ENCODE data around the gene SLC12A1.

DNA sequence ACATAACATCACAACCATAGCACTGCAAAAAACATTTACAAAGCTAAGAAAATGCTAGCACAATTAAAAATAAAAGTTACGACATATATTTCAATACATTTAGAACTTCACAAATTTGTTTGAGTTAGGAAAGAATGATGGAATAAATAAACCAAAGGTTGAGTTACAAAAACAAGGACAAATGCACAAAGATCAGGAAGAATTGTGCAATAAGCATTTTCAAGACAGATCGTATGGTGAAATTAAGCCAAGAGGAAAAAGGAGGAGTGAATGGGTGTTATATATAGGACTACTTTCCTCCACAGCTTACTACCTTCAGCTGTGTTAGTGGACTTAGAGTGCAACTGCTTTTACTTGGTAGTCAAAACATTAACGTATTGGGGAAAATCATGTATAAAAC, 20.6 kb upstream of the SLC12A1 start:
- TF ChIP-seq, protein P1, sequence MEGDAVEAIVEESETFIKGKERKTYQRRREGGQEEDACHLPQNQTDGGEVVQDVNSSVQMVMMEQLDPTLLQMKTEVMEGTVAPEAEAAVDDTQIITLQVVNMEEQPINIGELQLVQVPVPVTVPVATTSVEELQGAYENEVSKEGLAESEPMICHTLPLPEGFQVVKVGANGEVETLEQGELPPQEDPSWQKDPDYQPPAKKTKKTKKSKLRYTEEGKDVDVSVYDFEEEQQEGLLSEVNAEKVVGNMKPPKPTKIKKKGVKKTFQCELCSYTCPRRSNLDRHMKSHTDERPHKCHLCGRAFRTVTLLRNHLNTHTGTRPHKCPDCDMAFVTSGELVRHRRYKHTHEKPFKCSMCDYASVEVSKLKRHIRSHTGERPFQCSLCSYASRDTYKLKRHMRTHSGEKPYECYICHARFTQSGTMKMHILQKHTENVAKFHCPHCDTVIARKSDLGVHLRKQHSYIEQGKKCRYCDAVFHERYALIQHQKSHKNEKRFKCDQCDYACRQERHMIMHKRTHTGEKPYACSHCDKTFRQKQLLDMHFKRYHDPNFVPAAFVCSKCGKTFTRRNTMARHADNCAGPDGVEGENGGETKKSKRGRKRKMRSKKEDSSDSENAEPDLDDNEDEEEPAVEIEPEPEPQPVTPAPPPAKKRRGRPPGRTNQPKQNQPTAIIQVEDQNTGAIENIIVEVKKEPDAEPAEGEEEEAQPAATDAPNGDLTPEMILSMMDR (IDR thresholded peaks at IDR 0.05; ENCODE audit: low read length) = no peak
- no peak for TF ChIP-seq EZH2 (optimal IDR thresholded peaks at IDR 0.05; ENCODE audit: low read depth, low read length)

Measured in MM.1S (cell line).